GM12865 (cell line): ENCODE data around the gene STK11.

Experiments
- DNase-seq: peaks from one replicate; pipeline ENCODE4 v3.0.0; 2010; ENCODE audit warnings: low read depth
- H3K4me3 ChIP-seq: 2 replicates; pipeline ENCODE4 v1.5.1; 2011; ENCODE audit warnings: mild to moderate bottlenecking, low read depth, low read length, control low read depth
- CTCF ChIP-seq: IDR thresholded peaks from 2 replicates; pipeline ENCODE4 v1.5.1; 2011; ENCODE audit warnings: low read length, control low read depth, low read depth, inconsistent platforms; ENCODE audit not compliant: insufficient read depth; ENCODE audit errors: missing control alignments

The STK11 gene

GRCh38 chr19:1164684-1165531 is 40.7 kb upstream of the STK11 start:
- H3K4me3 ChIP-seq = no peak overlapping the region
- DNase-seq = no peak
- TF ChIP-seq CTCF = no peak

- no peak overlapping the region for H3K4me3 ChIP-seq
- no peak for TF ChIP-seq CTCF
- no peak for DNase-seq
Observed at GRCh38 chr19:1166872-1167573, 38.6 kb upstream of the STK11 start.

GRCh38 chr19:1167687-1168571 is 37.6 kb upstream of the STK11 start:
- TF ChIP-seq CTCF = no peak
- DNase-seq = no peak
- H3K4me3 ChIP-seq = no peak overlapping the region

GRCh38 chr19:1168572-1169410 is 36.8 kb upstream of the STK11 start:
- no peak for DNase-seq
- no peak for TF ChIP-seq CTCF
- no peak overlapping the region for H3K4me3 ChIP-seq

- no peak overlapping the region for H3K4me3 ChIP-seq
- no peak for TF ChIP-seq CTCF
- DNase-seq = no peak
Observed at GRCh38 chr19:1169411-1169791, 36.2 kb upstream of the STK11 start.
